NCI-H1436 treated with DMSO at 0.1 percent for 48 hours (cell line): ENCODE data around the gene ATG10.
"Not testable (repeated sequence)": the region's sequence is repeated elsewhere in the genome, so short reads cannot be mapped to it uniquely, and the experiment has no call there.

Experiments
- DNase-seq: peaks from one replicate; lab custom pipeline; 2025; lab: John Stamatoyannopoulos, UW

Gene ATG10

DNA sequence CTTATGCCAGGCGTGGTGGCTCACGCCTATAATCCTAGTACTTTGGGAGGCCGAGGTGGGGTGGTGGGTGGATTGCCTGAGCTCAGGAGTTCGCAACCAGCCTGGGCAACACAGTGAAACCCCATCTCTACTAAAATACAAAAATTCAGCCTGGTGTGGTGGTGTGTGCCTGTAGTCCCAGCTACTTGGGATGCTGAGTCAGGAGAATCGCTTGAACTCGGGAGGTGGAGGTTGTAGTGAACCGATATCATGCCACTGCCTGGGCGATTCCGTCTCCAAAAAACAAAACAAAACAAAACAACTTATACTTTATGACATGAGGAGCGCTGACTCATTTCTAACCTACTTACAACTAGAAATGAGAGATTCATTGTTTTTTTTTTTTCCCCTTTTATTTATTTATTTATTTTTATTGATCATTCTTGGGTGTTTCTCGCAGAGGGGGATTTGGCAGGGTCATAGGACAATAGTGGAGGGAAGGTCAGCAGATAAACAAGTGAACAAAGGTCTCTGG lies 10.4 kb downstream of the ATG10 start:
- DNase-seq, result not testable (repeated sequence)

DNA sequence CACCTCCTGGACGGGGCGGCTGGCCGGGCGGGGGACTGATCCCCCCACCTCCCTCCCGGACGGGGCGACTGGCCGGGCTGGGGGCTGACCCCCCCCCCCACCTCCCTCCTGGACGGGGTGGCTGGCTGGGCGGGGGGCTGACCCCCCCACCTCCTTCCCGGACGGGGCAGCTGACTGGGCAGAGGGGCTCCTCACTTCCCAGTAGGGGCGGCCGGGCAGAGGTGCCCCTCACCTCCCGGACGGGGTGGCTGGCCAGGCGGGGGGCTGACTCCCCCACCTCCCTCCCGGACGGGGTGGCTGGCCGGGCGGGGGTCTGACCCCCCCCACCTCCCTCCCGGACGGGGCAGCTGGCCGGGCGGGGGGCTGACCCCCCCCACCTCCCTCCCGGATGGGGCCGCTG lies 11.3 kb downstream of the ATG10 start:
- DNase-seq, result not testable (repeated sequence)

DNA sequence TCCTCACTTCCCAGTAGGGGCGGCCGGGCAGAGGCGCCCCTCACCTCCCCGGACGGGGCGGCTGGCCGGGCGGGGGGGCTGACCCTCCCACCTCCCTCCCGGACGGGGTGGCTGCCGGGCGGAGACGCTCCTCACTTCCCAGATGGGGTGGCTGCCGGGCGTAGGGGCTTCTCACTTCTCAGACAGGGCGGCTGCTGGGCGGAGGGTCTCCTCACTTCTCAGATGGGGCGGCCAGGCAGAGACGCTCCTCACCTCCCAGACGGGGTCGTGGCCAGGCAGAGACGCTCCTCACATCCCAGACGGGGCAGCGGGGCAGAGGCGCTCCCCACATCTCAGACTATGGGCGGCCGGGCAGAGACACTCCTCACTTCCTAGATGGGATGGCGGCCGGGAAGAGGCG lies 11.7 kb downstream of the ATG10 start:
- DNase-seq, result not testable (repeated sequence)

DNA sequence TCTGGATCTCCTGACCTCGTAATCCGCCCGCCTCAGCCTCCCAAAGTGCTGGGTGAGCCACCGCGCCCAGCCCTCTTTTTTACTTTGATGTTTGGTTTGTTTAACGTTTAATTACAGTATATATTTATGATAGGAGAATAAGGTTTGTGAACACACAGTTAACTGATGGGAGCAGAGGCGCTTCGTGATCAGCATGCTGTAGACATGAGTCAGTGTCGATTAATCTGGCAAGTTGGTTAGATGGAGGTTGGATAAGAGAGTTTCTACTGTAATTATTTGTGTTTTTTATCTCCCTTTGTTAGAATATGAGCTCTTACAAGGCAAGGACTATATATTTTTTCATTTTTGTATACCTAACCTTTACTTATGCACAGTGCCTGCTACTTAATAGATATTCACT lies 14.3 kb downstream of the ATG10 start:
- DNase-seq, result no peak

DNA sequence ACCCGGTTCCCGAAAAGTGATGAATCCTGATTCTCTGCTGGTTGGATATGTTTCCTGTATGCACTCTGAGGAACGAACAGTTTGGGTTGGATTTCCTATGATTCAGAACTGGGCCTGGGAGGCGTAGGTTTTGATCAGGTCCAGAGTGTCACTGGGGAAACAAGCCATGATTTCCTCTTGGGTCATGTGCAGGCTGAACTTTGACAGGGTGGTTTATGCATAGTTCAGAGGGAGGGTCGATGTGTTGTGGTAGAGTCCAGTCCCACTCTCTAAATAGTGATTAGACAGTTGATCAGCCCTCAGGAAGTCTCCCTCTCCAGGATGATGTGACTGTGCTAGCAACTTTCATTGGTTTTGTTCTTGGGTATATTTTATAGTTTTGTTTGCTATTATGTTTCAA lies 17.4 kb downstream of the ATG10 start:
- no peak for DNase-seq

DNA sequence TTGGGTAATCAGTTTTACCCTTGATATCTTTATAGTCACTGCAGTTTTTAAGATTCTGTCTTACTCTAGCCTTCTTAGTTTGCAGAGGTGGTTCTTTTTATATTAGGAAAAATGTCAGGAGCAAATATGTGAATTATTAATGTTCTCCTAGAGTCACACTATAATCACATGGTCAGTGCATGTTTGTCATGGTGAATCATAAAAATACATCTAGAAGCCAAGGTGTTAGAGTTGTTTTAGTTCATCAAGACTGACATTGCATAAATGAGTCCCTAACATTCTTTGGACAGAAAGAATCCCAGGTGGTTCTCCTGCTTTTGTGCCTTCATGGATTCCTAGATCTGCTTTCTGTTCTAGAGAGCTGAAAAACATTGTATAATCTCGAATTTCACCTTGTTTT lies 22.9 kb downstream of the ATG10 start:
- DNase-seq, result no peak

DNA sequence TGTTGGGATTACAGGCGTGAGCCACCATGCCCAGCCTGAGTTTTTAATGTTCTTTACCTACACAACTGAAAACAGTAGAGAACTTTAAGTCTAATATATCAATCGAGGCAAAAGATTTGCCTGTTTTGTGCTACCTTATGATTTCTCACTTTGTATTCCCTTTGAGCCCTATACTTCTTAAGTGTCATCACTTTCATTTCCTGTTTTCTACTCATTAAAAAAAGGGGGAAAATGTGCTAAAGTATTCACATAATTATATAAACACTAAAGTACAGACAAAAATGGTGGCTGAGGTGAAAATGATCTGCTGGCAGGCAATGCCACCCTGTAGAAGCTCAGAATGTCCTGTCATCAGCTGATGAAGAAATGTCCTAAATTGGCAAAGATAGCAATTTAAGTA lies 23.6 kb downstream of the ATG10 start:
- no peak for DNase-seq

DNA sequence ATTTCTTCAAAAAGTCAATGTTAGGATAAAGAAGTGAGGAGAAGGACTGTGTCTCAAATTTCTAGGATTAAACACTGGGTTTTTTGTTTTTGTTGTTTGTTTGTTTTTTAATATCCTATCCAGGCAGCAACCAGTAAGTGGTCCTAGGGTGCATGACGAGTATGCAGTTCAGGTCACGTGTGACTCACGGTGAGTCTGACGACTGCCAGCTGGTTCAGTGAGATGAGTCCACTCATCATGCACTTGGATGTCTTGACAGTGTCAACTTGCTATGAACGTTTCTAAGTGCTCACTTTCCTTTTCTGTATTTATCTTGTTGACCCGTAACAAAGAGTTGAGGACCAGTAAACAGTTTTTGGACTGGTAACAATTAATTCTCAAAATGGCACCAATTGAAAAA lies 32.7 kb downstream of the ATG10 start:
- no peak for DNase-seq

DNA sequence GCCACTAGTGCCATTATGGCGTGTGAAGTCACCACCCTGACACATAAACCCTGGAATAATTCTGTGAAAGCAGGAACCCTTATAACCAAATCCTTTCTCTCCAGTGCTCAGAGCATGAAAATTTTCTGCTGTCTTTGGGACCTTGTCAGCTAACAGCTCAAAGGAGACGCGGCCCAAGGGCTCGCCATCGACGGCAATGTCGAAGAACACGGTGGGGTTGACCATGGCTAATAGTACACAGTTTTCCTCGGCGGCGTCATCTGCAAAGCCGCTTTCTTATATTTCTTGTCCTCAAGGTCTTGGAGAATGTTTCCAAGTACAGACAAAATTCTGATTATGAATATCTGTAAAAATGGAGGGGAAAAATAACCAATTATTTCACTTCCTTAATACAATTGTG lies 38.0 kb downstream of the ATG10 start:
- DNase-seq, result not testable (repeated sequence)

DNA sequence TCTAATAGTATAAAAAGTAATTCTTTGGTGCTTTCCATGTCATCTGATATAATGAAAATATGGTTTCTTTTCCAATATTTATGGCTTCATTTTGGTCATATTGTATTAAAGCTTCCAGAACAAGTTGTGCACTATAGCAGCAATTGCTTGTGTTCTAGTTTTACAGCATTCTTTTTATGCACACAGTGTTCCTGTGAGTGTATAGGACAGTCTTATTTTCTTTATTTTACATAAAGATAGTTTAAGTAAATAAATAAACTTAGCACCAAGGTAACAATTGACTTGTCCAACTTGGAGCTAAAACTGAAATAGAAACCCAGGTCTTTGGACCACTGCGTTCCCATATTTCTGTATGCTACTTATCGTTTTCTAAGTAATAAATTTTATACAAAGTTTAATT lies 38.9 kb downstream of the ATG10 start:
- no peak for DNase-seq

DNA sequence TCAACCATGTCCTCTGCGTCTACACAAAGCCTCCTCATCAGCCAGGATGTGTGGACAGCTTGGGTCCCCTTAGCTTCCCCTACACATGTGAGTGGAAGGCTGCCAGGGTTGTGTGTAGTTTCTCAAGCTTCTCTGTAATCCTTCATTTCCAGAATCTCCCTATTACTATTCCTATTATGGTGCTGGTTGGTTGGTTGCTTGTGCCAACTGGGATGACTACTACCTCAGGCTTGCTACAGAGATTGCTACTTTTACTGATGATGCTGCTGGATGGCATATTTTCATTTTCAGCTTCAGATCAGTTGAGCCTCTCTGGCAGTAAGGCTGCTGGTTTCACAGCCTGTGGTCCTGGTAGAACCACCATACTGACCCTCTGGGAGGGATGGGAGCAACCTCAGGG lies 39.9 kb downstream of the ATG10 start:
- no peak for DNase-seq

DNA sequence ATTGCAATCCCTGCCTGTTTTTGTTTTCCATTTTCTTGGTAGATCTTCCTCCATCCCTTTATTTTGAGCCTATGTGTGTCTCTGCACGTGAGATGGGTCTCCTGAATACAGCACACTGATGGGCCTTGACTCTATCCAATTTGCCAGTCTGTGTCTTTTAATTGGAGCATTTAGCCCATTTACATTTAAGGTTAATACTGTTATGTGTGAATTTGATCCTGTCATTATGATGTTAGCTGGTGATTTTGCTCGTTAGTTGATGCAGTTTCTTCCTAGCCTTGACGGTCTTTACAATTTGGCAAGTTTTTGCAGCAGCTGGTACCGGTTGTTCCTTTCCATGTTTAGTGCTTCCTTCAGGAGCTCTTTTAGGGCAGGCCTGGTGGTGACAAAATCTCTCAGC lies 42.8 kb downstream of the ATG10 start:
- not testable (repeated sequence) for DNase-seq

DNA sequence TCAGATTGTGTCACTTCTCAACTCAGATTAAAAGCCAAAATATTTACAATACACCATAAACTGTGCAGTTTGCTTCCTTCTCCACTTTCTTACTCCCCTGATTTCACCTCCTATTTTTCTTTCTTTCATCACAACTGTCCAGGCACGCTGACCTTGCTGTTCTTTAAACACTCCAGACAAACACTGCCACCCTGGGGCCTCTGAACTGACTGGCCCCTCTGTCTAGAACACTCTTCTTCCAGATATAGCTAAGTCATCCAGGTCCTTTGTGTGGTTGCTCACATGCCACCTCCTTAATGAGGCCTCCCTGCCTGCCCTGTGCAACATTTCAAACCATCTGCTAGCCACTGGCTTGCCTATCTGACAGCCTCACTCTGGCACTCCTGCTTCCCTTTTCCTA lies 46.6 kb downstream of the ATG10 start:
- DNase-seq, result no peak

DNA sequence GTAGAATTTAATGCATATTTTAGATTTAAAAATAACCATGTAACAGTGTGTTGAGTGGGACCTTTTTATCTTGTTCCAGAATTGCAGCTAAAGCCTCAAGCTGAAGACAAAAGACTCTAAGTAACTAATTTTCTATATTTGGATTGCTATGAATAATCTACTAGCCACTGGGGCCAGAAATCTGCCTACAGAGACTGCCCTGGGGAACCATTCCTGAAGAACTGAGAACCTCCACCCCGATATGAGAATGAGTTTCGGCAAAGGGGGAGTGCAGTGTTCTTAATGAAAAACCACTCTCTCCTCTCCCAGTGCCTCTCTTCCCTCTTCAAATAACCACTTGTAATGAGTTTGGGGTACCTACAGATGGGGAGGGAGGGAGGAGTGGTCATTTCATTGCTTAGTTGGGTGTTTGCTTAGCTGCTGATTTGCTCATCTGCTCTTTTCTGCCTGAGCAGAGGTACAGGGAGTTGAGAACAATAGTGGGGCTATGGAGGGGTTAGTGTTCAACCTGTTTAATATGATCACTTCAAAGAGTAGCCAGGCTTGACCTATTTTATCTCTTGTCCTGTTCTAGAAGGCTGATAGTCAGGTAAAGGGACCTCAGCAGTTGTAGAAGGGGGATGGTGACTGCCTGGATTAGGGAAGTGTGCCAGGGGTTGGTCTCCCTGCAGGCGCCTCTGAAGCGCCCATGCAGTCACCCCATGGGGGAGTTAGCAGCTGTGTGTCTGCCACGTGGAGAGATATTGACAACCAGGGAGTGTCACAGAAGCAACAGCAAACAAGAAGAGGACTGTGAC lies 47.7 kb downstream of the ATG10 start:
- no peak for DNase-seq

DNA sequence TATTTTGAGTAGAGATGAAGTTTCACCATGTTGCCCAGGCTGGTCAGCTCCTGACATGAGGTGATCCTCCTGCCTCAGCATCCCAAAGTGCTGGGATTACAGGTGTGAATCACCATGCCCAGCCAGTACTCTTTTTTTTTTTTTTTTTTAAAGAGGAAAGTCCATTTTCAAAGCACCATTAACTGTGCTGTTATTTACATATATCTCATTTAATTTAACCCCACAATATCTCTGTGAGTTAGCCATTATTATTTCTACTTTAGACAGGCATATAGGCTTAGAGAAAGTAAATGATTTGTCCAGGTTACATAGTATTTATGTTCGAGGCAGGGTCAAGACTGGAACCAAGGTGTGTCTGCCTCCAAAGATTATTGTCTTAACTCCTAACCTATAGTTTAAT lies 50.7 kb downstream of the ATG10 start:
- no peak for DNase-seq

DNA sequence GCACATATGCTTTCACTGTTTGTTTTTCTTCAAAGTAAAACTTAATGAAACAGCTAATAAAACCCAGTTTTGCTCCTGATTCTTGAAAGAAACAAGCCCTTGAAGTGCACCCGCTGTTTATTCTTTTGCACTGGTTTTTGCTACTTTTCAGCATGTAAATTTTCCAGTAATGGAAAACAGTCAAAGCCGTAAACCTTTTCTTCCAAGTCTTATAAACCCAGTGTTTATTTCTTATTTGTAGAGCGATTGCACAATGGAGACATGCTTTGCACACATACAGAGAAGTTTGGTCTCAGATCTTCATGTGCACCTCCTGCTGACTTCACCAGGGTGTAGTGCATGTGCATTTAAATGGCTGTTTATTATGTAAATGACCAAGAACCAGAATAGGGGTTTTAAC lies 51.8 kb downstream of the ATG10 start:
- no peak for DNase-seq

DNA sequence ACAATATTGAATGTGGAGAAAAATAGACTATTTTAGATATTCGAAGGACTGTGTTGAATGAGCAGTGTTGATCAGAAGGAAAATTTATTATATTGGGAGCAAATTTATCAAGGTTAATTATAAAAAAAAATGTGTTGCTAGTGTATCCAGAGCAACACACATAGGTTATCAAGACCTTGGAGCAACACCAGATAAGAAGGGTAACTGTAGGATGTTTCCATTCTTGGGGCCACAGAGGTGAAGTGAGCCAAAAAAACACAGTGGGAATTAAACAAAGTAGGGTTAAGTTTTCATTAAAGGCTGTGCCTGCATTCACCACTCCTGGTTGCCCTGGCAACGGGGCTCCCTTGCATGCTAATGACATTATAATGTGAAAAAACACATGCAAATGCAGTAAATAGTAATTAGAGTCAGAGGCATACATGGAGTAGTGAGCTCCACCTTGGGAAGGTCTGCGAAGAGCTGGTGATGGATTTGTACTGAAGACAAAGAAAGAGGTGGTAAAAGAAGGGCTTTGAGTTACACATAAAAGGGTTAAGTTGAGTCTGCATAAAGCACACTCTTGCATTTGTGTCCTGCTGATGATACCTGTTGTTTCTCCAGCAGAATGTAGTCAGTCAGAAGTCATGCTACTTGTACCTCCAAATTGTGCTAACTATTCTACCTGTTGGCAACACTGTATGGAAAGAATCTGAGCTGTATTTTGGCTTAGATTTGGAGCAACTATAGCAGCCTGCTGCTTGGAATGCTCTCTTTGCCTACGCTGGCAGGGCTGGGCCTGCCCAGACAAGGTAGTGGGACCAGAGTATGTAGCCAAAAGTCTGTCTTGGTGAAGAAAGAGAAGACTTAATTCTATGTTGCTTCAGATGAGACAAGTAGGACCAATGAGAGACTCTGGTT lies 59.6 kb downstream of the ATG10 start:
- DNase-seq, result no peak

DNA sequence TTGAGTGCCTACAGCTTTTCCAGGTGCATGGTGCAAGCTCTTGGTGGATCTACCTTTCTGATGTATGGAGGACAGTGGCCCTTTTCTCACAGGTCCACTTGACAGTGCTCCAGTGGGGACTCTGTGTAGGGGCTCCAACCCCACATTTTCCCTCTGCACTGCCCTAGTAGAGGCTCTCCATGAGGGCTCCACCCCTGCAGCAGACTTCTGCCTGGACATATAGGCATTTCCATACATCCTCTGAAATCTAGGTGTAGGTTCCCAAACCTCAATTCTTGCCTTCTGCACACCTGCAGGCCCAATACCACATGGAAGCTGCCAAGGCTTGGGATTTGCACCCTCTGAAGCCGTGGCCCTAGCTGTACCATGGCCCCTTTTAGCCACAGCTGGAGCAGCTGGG lies 71.1 kb downstream of the ATG10 start:
- not testable (repeated sequence) for DNase-seq

DNA sequence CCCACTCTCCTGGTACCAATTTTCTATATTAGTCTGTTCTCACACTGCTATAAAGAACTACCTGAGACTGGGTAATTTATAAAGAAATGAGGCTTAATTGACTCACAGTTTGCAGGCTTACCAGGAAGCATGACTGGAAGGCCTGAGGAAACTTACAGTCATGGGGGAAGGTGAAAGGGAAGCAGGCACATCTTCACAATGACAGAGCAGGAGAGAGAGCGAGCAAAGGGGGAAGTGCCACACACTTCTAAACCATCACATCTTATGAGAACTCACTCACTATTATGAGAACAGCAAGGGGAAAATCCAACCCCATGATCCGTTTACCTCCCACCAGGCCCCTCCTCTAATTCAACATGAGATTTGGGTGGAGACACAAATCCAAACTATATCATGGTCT lies 72.2 kb downstream of the ATG10 start:
- DNase-seq, result no peak

DNA sequence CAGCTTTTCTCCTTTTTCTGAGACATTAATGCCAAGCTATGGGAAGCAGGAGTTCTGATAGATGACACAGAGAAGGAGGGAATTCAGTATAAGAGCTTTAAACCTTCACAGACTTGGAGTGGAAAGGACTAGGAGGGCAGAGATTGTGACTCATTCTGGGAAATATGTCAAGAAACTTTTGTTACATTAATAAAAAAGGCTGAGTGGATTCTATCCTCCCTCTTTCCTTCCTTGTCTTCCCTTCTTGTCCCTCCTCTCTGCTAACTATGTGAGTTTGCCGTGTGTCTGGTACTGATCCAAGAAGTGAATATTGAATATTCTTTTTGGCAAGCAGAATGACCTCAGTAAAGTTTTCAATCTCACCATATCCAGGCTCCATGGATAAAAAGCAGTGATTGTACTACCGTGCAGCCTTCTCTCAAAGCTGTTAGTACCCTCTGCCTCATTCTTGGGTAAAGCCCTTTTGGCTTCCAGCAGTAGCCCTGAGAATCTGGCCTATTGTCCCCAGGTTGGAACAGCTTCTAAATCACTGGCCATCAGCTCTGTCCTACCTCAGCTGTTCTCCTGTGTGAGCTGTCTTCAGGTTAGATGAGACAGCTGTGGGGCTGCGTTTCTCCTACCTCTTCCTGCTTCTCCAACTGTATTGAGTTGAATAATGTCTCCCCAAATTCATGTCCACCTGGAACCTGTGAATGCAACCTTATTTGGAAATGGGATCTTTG lies 73.9 kb downstream of the ATG10 start:
- no peak for DNase-seq

DNA sequence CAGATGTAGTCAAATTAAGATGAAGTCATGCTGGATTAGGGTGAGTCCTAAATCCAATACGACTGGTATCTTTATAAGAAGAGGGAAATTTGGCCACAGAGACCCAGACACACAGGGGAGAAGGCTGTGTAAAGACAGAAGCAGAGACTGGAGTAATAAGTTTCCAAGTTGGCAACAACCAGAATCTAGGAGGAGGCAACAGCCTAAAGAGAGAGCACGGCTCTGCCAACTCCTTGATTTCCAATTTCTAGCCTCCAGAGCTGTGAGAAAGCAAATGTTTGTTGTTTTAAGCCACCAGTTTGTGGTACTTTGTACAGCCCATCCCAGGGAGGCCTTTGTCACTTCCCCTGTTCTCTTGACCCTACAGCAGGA lies 74.4 kb downstream of the ATG10 start:
- DNase-seq, result no peak

DNA sequence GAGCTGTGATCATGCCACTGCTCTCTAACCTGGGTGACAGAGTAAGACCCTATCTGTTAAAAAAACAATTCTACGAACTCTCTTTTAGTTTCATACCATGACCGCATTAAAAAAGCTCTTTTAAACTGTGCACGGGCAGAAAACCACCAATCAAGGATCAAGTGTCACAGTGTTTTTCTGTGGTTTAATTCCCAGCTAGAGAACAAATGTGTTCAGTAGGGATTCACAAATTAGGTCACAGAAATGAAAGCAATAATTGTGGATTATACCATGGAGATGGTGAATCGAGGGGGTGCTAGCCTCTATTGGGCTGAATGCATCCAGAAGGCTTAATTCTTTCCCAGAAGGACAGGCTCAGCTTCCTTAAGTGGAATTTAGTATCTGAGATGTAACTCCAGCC lies 79.1 kb downstream of the ATG10 start:
- no peak for DNase-seq
